ENCODE measurements around the gene RAB3GAP2.
"Not testable (repeated sequence)": the region's sequence is repeated elsewhere in the genome, so short reads cannot be mapped to it uniquely, and the experiment has no call there.

The RAB3GAP2 gene

GRCh38 chr1:220267630-220268029, 4.6 kb downstream of the RAB3GAP2 start:
- Histone ChIP-seq H3K4me1 (no peaks in the 10 kb centered on the region), H3K27me3 (no peaks in the 10 kb centered on the region), H3K9me3 (no peaks in the 10 kb centered on the region), H3K36me3 (peaks cover 28% of the 10 kb centered on the region), H3K4me3 (ENCODE audit: low read depth, low read length) (no peak overlapping the region)
- no peak for TF ChIP-seq CTCF (IDR thresholded peaks at IDR 0.05; ENCODE audit: low read depth, low read length)
- DNase-seq: no peak

GRCh38 chr1:220260228-220260627, 12.0 kb downstream of the RAB3GAP2 start:
- not testable (repeated sequence) for H3K9me3 ChIP-seq; DNase-seq; H3K36me3 ChIP-seq; H3K4me1 ChIP-seq; H3K4me3 ChIP-seq (ENCODE audit: low read depth, low read length); H3K27me3 ChIP-seq

- not testable (repeated sequence) for H3K9me3 ChIP-seq; H3K4me3 ChIP-seq (ENCODE audit: low read depth, low read length); H3K27me3 ChIP-seq; DNase-seq; H3K4me1 ChIP-seq; H3K36me3 ChIP-seq
Measured at GRCh38 chr1:220259756-220260155, 12.5 kb downstream of the RAB3GAP2 start.

GRCh38 chr1:220256194-220256593, 16.1 kb downstream of the RAB3GAP2 start:
- not testable (repeated sequence) for H3K4me1 ChIP-seq; DNase-seq; H3K4me3 ChIP-seq (ENCODE audit: low read depth, low read length); H3K9me3 ChIP-seq; H3K27me3 ChIP-seq
- H3K36me3 ChIP-seq: peaks cover 13% of the 10 kb centered on the region

- Histone ChIP-seq H3K36me3 (peaks cover 13% of the 10 kb centered on the region), H3K27me3 (no peaks in the 10 kb centered on the region), H3K9me3 (no peaks in the 10 kb centered on the region), H3K4me3 (ENCODE audit: low read depth, low read length) (no peak overlapping the region), H3K4me1 (no peaks in the 10 kb centered on the region)
- no peak for DNase-seq
- no peak for TF ChIP-seq CTCF (IDR thresholded peaks at IDR 0.05; ENCODE audit: low read depth, low read length)
Measured at GRCh38 chr1:220255204-220255603, 17.0 kb downstream of the RAB3GAP2 start.

GRCh38 chr1:220253290-220253689, 19.0 kb downstream of the RAB3GAP2 start:
- peaks cover 11% of the 10 kb centered on the region for H3K36me3 ChIP-seq
- H3K9me3 ChIP-seq; H3K4me3 ChIP-seq (ENCODE audit: low read depth, low read length); DNase-seq; H3K4me1 ChIP-seq; H3K27me3 ChIP-seq: not testable (repeated sequence)

- peaks cover 11% of the 10 kb centered on the region for H3K36me3 ChIP-seq
- no peak overlapping the region for H3K4me3 ChIP-seq (ENCODE audit: low read depth, low read length)
- TF ChIP-seq CTCF (IDR thresholded peaks at IDR 0.05; ENCODE audit: low read depth, low read length): no peak
Measured at GRCh38 chr1:220251272-220251671, 21.0 kb downstream of the RAB3GAP2 start.

GRCh38 chr1:220250681-220251080, 21.6 kb downstream of the RAB3GAP2 start:
- DNase-seq: no peak
- Histone ChIP-seq H3K4me3 (ENCODE audit: low read depth, low read length) (no peak overlapping the region), H3K36me3 (peaks cover 11% of the 10 kb centered on the region), H3K9me3 (peaks cover 3% of the 10 kb centered on the region; the same call in 1 of the 2 replicates), H3K27me3 (no peaks in the 10 kb centered on the region), H3K4me1 (no peaks in the 10 kb centered on the region)
- TF ChIP-seq CTCF (IDR thresholded peaks at IDR 0.05; ENCODE audit: low read depth, low read length): no peak

More at GRCh38 chr1:220251272-220251671, 21.0 kb downstream of the RAB3GAP2 start:
- no peak for DNase-seq
- Histone ChIP-seq H3K4me1 (no peaks in the 10 kb centered on the region), H3K9me3 (peaks cover 3% of the 10 kb centered on the region; the same call in 1 of the 2 replicates), H3K27me3 (no peaks in the 10 kb centered on the region)

Data from BE2C (cell line).